Cardiac fibroblast (primary cell): Measurements from ENCODE around the gene HK1.

Source experiments
- DNase-seq, 2 donors: peaks; one replicate each; pipeline versions ENCODE4 v3.0.0 to v3.0.0-alpha.2; 2010; ENCODE audit warnings: low read depth in 2 of 2
- H3K4me3 ChIP-seq, 2 donors: replicated peaks in 1 of 2; 1 replicate in 1 of 2; 2 replicates in 1 of 2; pipeline ENCODE4 v1.5.1; 2011; ENCODE audit warnings: low read depth in 2 of 2, low read length in 2 of 2, mild to moderate bottlenecking in 2 of 2, moderate library complexity in 1 of 2
- CTCF ChIP-seq: IDR thresholded peaks from one replicate; pipeline ENCODE4 v1.5.1; 2011; ENCODE audit warnings: low read depth, mild to moderate bottlenecking, low read length, inconsistent platforms

HK1 gene

GRCh38 chr10:69268761-69269416 is 9.4 kb upstream of the HK1 start:
- no peak overlapping the region for H3K4me3 ChIP-seq
- DNase-seq = peak in 1 of 2 donors; percentile 70
- TF ChIP-seq CTCF = no peak

GRCh38 chr10:69269761-69270160 is 8.5 kb upstream of the HK1 start:
- H3K4me3 ChIP-seq = no peak overlapping the region
- no peak for TF ChIP-seq CTCF
- DNase-seq = peak; percentile 46 to 51

- DNase-seq = no peak
- H3K4me3 ChIP-seq = no peak overlapping the region
- TF ChIP-seq CTCF = no peak
Observed at GRCh38 chr10:69270990-69271389, 7.3 kb upstream of the HK1 start.

GRCh38 chr10:69272624-69273023 is 5.7 kb upstream of the HK1 start:
- DNase-seq = peak; percentile 18 to 63
- no peak for TF ChIP-seq CTCF
- H3K4me3 ChIP-seq = no peak overlapping the region

- TF ChIP-seq CTCF = no peak
- no peak for DNase-seq
- no peak overlapping the region for H3K4me3 ChIP-seq
Observed at GRCh38 chr10:69275444-69275843, 2.9 kb upstream of the HK1 start.

- H3K4me3 ChIP-seq = no peak overlapping the region
- no peak for DNase-seq
- no peak for TF ChIP-seq CTCF
Observed at GRCh38 chr10:69276503-69276902, 1.8 kb upstream of the HK1 start.

GRCh38 chr10:69279110-69279509 is 814 bp downstream of the HK1 start:
- TF ChIP-seq CTCF = no peak
- no peak overlapping the region for H3K4me3 ChIP-seq
- DNase-seq = no peak
